Lung (tissue), 12 donors: ENCODE results near the gene ATP23. TPM values are rescaled to one million over a fixed set of nuclear protein-coding genes. Genes with fewer than 3 reads are reported as not detected.

ENCODE experiments used
- ATAC-seq: fragments of 200-7000 bp; cut with Tn5 transposase; one replicate; pipeline ENCODE4 v1.9.1; 2020; ENCODE audit warnings: moderate number of reproducible peaks; ENCODE audit not compliant: insufficient read depth, low FRiP score
- DNase-seq, 3 donors: peaks; one replicate each; pipeline ENCODE4 v3.0.0-alpha.2; 2013 to 2017
- H3K27ac ChIP-seq, 2 donors: one replicate each; pipeline ENCODE4 v1.5.1; 2013; ENCODE audit warnings: mild to moderate bottlenecking in 2 of 2, moderate library complexity in 2 of 2, control low read depth in 1 of 2, inconsistent platforms in 1 of 2, low read depth in 1 of 2, low read length in 1 of 2
- H3K27me3 ChIP-seq, 3 donors: one replicate each; pipeline ENCODE4 v1.5.1; 2013; ENCODE audit warnings: low read length in 2 of 3; ENCODE audit not compliant: control insufficient read depth in 3 of 3, insufficient read depth in 3 of 3
- H3K36me3 ChIP-seq, 4 donors: one replicate each; pipeline ENCODE4 v1.5.1; 2013; ENCODE audit warnings: low read length in 4 of 4, mild to moderate bottlenecking in 1 of 4, moderate library complexity in 1 of 4; ENCODE audit not compliant: control insufficient read depth in 4 of 4, insufficient read depth in 4 of 4
- H3K4me1 ChIP-seq, 5 donors: one replicate each; pipeline ENCODE4 v1.5.1; 2013; ENCODE audit warnings: low read length in 5 of 5, mild to moderate bottlenecking in 2 of 5, moderate library complexity in 1 of 5; ENCODE audit not compliant: control insufficient read depth in 5 of 5, insufficient read depth in 5 of 5
- H3K4me3 ChIP-seq: one replicate; pipeline ENCODE4 v1.5.1; 2013; ENCODE audit warnings: mild to moderate bottlenecking, control low read depth, moderate library complexity
- H3K9ac ChIP-seq, 2 donors: one replicate each; pipeline ENCODE4 v1.5.1; 2013; ENCODE audit warnings: low read length in 2 of 2, control low read depth in 1 of 2; ENCODE audit not compliant: insufficient read depth in 1 of 2
- H3K9me3 ChIP-seq, 4 donors: one replicate each; pipeline ENCODE4 v1.5.1; 2013; ENCODE audit warnings: low read length in 3 of 4, mild to moderate bottlenecking in 1 of 4, moderate library complexity in 1 of 4; ENCODE audit not compliant: control insufficient read depth in 4 of 4, insufficient read depth in 3 of 4
- WGBS, 2 donors: extraction: QIAGEN DNeasy Blood & Tissue Kit; methylation state at CpG; one replicate each; pipeline ENCODE4 v1.1.7; 2013; 5-methylcytosine and 5-hydroxymethylcytosine counted together
- polyA plus RNA-seq, 2 donors: library from polyadenylated mRNA; stranded (reverse); fragments of 200-250 nt; gene quantifications; one replicate each; pipeline ENCODE4 v1.2.1, GENCODE V29; 2013
- total RNA-seq, 2 donors: library from RNA; depleted of rRNA in 1 of 2; stranded (reverse); fragments of >200 nt in 1 of 2; gene quantifications; one replicate each; pipeline ENCODE4 v1.2.1, GENCODE V29; 2014 to 2021
- TF ChIP-seq, protein P1 (sequence below): IDR thresholded peaks from 2 replicates; pipeline ENCODE4 v1.5.1; 2012; ENCODE audit warnings: mild to moderate bottlenecking; ENCODE audit errors: control extremely low read depth, extremely low read depth
- donor health status: control.
- donor health status: control.
- donor health status: Bipolar disorder and iron deficiency.
- donor health status: healthy.
- donor health status: DM: yes; HTN: yes; CAD: no.

The ATP23 gene
- total and polyA plus RNA-seq, 4 donors = 3.6 to 6.9 (median 5.9) TPM

DNA sequence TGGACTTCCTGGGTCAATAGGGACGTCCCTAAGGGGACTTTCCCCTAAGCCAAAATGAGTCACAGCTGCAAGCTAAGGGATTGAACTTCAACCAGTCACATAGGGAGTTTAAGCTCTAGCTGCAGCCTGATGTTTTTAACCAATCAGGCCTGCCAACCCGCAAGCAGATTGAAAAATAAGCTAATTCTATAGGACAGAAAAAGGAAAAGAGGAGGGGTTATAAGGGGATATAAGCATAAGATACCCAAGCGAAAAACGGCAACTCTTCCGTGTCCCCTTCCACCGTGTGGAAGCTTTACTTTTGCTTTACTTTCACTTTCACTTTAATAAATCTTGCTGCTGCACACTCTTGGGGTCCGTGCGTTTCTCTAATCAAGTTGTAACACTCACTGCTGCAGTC is 24.4 kb downstream of the ATP23 start:
- Histone ChIP-seq H3K36me3 (no peaks in the 10 kb centered on the region), H3K27ac (no peak overlapping the region), H3K4me3 (no peak overlapping the region), H3K27me3 (no peaks in the 10 kb centered on the region), H3K9ac (no peak overlapping the region), H3K4me1 (no peaks in the 10 kb centered on the region), H3K9me3 (peaks cover 0 to 6% (median 3%) of the 10 kb centered on the region in 4 donors)
- TF ChIP-seq, protein P1, sequence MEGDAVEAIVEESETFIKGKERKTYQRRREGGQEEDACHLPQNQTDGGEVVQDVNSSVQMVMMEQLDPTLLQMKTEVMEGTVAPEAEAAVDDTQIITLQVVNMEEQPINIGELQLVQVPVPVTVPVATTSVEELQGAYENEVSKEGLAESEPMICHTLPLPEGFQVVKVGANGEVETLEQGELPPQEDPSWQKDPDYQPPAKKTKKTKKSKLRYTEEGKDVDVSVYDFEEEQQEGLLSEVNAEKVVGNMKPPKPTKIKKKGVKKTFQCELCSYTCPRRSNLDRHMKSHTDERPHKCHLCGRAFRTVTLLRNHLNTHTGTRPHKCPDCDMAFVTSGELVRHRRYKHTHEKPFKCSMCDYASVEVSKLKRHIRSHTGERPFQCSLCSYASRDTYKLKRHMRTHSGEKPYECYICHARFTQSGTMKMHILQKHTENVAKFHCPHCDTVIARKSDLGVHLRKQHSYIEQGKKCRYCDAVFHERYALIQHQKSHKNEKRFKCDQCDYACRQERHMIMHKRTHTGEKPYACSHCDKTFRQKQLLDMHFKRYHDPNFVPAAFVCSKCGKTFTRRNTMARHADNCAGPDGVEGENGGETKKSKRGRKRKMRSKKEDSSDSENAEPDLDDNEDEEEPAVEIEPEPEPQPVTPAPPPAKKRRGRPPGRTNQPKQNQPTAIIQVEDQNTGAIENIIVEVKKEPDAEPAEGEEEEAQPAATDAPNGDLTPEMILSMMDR = no peak
- DNase-seq = no peak
- ATAC-seq = no peak
- 89 to 95% methylated on average over 8 of the region's 8 CpGs for WGBS, 2 donors

DNA sequence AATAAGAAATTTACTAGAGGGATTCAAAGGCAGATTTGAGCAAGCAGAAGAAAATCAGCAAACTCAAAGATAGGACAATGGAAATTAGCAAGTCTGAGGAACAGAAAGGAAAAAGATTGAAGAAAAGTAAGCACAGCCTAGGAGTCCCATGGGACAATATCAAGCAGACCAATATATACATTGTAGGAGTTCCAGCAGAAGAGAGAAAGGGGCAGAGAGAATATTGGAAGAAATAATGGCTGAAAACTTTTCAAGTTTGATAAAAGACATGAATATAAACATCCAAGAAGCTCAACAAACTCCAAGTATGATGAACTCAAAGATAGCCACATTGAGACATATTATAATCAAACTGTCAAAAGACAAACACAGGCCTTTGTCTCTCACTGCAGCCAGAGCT is 25.2 kb downstream of the ATP23 start:
- ATAC-seq (no peak), DNase-seq (no peak)
- Histone ChIP-seq H3K27me3 (no peaks in the 10 kb centered on the region), H3K36me3 (no peaks in the 10 kb centered on the region), H3K9ac (no peak overlapping the region), H3K4me3 (no peak overlapping the region), H3K9me3 (peaks cover 0 to 6% (median 3%) of the 10 kb centered on the region in 4 donors), H3K27ac (no peak overlapping the region), H3K4me1 (no peaks in the 10 kb centered on the region)
- TF ChIP-seq, protein P1 = no peak

DNA sequence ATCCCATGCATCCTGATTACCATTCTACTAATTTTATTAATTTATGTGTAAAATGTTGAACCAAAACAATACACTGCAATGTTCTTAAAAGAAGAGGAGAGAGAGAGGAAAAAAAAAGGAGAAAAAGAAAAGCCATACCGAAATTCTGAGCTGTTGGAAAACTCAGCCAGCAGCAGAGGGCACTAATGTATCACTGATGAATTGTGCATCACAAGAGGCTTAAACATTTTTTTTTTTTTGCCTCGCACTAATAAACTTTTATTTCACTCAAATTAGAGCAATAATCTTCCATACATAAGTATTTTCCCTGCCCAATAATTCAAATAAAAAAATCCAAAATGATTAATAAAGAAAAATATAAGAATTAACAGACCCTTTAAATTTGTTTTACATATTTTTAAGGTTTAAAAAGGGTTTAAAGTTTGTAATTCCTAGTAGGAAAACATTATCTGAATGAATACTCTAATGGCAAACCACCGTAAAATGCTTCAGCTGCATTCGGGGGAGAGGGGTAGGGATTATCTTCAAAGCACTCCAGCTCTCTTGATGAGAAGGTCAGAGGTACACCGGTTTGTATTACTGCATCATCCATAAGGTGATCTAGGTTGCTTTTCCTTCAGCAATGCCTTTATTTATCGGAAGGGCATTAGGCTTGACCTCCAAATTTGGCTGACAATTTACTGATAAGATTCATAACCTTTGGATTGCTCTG is 41.9 kb downstream of the ATP23 start:
- Histone ChIP-seq H3K36me3 (no peaks in the 10 kb centered on the region), H3K4me3 (no peak overlapping the region), H3K27me3 (no peaks in the 10 kb centered on the region), H3K4me1 (peaks cover 0 to 6% (median 2%) of the 10 kb centered on the region in 5 donors), H3K9ac (no peak overlapping the region), H3K27ac (no peak overlapping the region), H3K9me3 (no peaks in the 10 kb centered on the region)
- peak; percentile 63 to 84 (median 77) for DNase-seq
- no peak for ATAC-seq
- 42 to 49% methylated on average over 6 of the region's 6 CpGs for WGBS, 2 donors
- TF ChIP-seq, protein P1 = peak; percentile 34
